HG02642 (cell line): ENCODE measurements around the gene TFAP2E.
A peak's percentile ranks its signal among the peaks of the same experiment; 100 is the strongest.

Experiments used
- ATAC-seq: cut with Tn5 transposase; IDR thresholded peaks from one replicate; pipeline ENCODE4 v1.9.1; 2021; ENCODE audit warnings: mild to moderate bottlenecking; ENCODE audit not compliant: unreplicated experiment, poor library complexity

The TFAP2E gene

DNA sequence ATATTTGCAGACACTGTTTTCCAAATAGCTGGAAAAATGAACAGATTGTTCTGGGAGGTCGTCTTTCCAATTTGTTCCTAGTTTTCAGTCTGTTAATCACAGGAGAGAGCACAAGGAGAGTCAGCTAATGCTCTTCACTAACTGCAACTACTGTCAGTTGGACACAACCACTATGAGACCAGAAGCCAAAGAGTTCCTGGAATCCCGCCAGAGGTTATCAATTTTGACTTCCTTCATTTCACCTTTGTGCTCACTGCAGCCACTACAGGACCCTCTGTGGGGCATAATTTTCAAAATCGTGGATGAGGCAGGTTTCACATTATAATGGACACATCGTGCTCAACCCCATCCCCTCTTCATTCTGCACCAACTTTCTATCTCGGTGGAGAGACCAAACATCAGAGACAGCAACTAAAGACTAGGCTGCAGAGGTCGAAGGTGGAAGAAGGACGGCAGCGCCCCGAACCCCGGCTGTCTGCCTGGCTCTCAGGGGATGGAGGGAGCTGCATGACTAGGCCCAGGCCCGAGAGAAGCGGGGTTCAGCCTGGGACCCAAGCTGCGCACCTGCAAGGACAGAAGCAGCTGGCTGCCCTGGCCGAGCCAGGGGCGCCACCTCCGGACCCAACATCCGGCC lies 16.5 kb upstream of the TFAP2E start:
- no peak for ATAC-seq

DNA sequence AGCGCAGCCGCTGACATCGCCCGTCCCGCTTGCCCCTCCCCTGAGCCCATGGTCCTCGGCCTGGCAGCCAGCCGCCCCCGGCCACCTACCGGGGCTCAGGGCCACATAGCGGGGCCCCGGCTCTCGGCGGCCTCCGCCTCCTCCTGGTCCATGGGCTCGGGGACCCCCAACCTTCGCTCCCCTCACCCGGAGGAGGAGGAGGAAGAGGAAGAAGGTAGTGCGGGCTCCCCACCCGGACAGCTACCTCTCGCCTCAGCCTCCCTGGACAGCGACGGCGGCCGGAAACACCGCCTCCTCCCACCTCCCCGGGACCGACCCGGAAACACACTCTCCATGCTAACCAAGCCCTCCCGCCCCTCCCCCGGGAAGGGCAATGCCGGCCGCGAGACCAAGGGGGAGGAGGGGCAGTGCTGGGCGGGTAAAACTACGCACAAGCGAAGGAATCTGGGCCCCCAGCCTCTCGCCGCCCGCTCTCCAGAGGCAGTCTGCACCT lies 15.9 kb upstream of the TFAP2E start, which contains the start of gene KIAA0319L:
KIAA0319L (minus strand) TSS at position 286 of the 493 bp plus-strand sequence. CDS start 2,912 bp downstream, outside the sequence.
- ATAC-seq = peak; percentile 83

- peak; percentile 87 for ATAC-seq
Observed at GRCh38 chr1:35557611-35558373, 15.3 kb upstream of the TFAP2E start, which contains the start of gene NCDN. NCDN (plus strand) TSS chr1:35557799; CDS start chr1:35558191, 392 bp downstream.

- no peak for ATAC-seq
Observed at GRCh38 chr1:35558374-35559316, 14.5 kb upstream of the TFAP2E start.

GRCh38 chr1:35559317-35559944 lies 13.7 kb upstream of the TFAP2E start:
- no peak for ATAC-seq

GRCh38 chr1:35560256-35561225 lies 12.6 kb upstream of the TFAP2E start:
- no peak for ATAC-seq

DNA sequence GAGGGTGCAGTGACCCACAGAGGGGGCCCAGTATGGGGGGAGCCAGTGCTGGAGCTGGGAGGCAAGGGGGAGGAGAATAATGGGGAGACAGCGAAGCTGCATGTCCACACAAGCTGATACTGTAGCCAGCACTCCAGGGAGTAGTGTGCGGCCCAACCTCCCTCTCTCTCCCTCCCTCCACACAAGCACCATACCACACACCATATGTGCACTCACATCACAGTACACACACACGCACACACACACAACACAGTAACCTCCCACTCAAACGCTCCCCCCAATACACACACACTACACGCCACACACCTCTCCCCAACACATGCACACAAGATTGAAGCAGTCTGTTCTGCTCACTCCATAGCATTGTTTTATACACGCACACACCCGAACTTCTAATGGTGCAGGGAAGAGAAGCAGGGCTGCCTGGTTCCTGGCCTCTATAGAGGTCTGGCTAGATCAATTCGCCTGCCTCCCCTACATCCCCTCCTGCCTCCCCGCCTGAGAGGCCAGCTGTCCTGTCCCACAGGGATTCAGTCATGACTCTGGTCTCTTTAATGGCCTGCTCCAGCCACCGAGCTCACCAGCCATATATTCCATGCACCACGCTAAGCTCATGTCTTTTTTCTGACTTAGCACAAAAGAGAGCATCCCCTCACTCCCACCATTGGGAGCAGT lies 11.7 kb upstream of the TFAP2E start:
- ATAC-seq = no peak

- no peak for ATAC-seq
Observed at GRCh38 chr1:35561972-35562680, 11.0 kb upstream of the TFAP2E start.

DNA sequence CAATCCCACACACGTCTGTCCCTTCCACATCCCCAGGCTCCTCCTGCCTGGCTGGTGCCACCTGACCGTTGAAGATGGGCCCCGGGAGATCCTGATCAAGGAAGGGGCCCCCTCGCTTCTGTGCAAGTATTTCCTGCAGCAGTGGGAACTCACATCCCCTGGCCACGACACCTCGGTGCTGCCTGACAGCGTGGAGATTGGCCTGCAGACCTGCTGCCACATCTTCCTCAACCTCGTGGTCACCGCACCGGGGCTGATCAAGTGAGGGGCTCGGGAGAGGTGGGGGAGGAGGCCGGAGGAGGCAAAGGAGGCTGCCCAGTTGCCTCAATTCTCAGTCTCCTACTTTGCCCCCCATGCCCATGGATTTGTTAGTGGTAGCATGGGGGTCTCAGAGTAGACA lies 9.9 kb upstream of the TFAP2E start:
- ATAC-seq = no peak

GRCh38 chr1:35564037-35564883 lies 8.9 kb upstream of the TFAP2E start:
- peak; percentile 46 for ATAC-seq

GRCh38 chr1:35564884-35565741 lies 8.0 kb upstream of the TFAP2E start:
- ATAC-seq = no peak

DNA sequence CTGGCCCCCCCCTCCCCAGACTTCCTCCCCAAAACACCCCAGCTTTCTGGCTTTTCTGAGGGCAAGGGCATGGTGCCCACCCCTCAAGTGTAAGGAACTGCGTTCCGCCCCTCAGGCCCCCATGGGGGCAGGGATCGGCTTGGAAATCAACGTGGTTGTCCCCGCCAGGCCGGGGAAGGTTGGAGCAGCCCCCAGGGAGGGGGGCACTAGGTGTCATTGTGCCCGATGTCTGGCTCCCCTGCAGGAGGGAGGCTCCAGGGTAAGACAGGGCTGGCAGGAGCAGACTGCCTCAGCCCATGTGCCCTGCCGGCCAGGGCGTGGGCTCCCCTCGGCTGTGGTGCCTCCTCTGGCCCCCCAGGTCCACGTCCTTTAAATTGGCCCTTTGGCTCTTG lies 7.4 kb upstream of the TFAP2E start:
- no peak for ATAC-seq

GRCh38 chr1:35567947-35568558 lies 5.1 kb upstream of the TFAP2E start:
- no peak for ATAC-seq

GRCh38 chr1:35568975-35569395 lies 4.1 kb upstream of the TFAP2E start:
- ATAC-seq = no peak

DNA sequence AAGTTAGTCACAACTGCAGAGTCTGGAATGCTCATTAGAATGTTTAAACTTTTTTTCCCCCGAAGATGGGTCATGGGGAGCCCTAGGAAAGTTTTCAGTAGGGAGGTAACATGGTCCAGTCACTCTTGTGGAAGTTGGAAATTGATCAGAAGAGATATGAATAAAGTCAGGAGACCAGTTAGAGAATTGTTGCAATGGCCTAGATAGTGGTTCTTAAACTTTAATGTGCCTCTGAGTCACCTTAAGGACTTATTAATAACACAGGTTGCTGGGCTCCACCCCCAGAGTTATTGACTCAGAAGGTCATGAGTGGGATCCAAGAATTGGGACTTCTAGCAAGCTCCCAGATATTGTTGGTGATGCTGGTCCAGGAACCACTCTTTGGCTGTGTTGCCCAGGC lies 3.2 kb upstream of the TFAP2E start:
- no peak for ATAC-seq
